GM12878 (cell line): ENCODE measurements around the gene GPBP1. TPM values are rescaled to one million over a fixed set of nuclear protein-coding genes. Genes with fewer than 3 reads are reported as not detected.

Source experiments
- BCL11A ChIP-seq: IDR thresholded peaks from 2 replicates; pipeline ENCODE4 v1.6.1; 2011; ENCODE audit warnings: low read depth, low read length
- BCL3 ChIP-seq: IDR thresholded peaks from 2 replicates; pipeline ENCODE4 v1.6.1; 2011; ENCODE audit warnings: borderline replicate concordance, low read depth, mild to moderate bottlenecking, moderate library complexity, low read length; ENCODE audit not compliant: insufficient read depth, poor library complexity, severe bottlenecking
- BRCA1 ChIP-seq: IDR thresholded peaks from 2 replicates; pipeline ENCODE4 v1.6.1; 2011; ENCODE audit warnings: low read depth, low read length, improper control_type of control experiment
- CEBPB ChIP-seq, 2 experiments: fragments of 150-350 bp in 1 of 2; IDR thresholded peaks; 2 replicates each; pipeline ENCODE4 v1.6.1; 2012 to 2014; ENCODE audit warnings: low read depth in 2 of 2, low read length in 2 of 2, borderline replicate concordance in 1 of 2, inconsistent platforms in 1 of 2
- CHD4 ChIP-seq: fragments of 200-600 bp; sonication (generic); IDR thresholded peaks from 2 replicates; pipeline ENCODE4 v1.6.1; 2016; ENCODE audit warnings: mild to moderate bottlenecking
- EZH2 ChIP-seq: IDR thresholded peaks from 2 replicates; pipeline ENCODE4 v1.6.1; 2012; ENCODE audit warnings: low read depth, mild to moderate bottlenecking, control low read depth, inconsistent platforms, low read length, borderline replicate concordance; ENCODE audit not compliant: control insufficient read depth
- IRF4 ChIP-seq: IDR thresholded peaks from 2 replicates; pipeline ENCODE4 v1.6.1; 2011; ENCODE audit warnings: low read depth, low read length
- KLF5 ChIP-seq: fragments of 450-650 bp; IDR thresholded peaks from 2 replicates; pipeline ENCODE4 v1.6.1; 2014; ENCODE audit warnings: mild to moderate bottlenecking; ENCODE audit not compliant: partially characterized antibody
- MTA3 ChIP-seq: IDR thresholded peaks from 2 replicates; pipeline ENCODE4 v1.6.1; 2012; ENCODE audit warnings: low read length, inconsistent platforms, borderline replicate concordance
- SIX5 ChIP-seq: IDR thresholded peaks from 2 replicates; pipeline ENCODE4 v1.6.1; 2011; ENCODE audit warnings: mild to moderate bottlenecking, low read depth, low read length, moderate library complexity; ENCODE audit not compliant: severe bottlenecking
- SREBF1 ChIP-seq: IDR thresholded peaks from 2 replicates; pipeline ENCODE4 v1.6.1; 2012; ENCODE audit warnings: mild to moderate bottlenecking, low read length
- polyA plus RNA-seq, 11 experiments: library from polyadenylated mRNA; depleted of rRNA in 4 of 11; unstranded in 6 of 11; stranded (reverse) in 5 of 11; fragments of >200 nt; fragmentation: Nextera tagmentation in 4 of 11; fragmentation: Illumina TruSeq in 1 of 11; extraction: Ambion mirVana in 4 of 11; extraction: Trizol in 1 of 11; gene quantifications; 1 replicate in 1 of 11; 2 replicates in 10 of 11; pipeline versions ENCODE4 v1.2.1 to v1.2.3, GENCODE V29; 2011 to 2016; ENCODE audit warnings: inconsistent platforms in 2 of 11, missing spikeins in 2 of 11, low read depth in 1 of 11
- total RNA-seq, 4 experiments: library from RNA; depleted of rRNA in 3 of 4; stranded (reverse); fragments of >200 nt in 3 of 4; fragmentation: Illumina TruSeq in 1 of 4; extraction: Trizol in 1 of 4; gene quantifications; 2 replicates each; pipeline versions ENCODE4 v1.2.1 to v1.2.3, GENCODE V29; 2013 to 2021
- TF ChIP-seq, protein P1 (sequence below): IDR thresholded peaks from 2 replicates; pipeline ENCODE4 v1.6.1; 2012; ENCODE audit warnings: mild to moderate bottlenecking, low read depth, low read length
- TF ChIP-seq, protein P2 (sequence below): IDR thresholded peaks from 2 replicates; pipeline ENCODE4 v1.6.1; 2012; ENCODE audit warnings: improper control_type of control experiment, low read depth, low read length; ENCODE audit not compliant: insufficient replicate concordance
- TF ChIP-seq, protein P3 (sequence below): fragments of 450-650 bp; IDR thresholded peaks from 2 replicates; pipeline ENCODE4 v1.6.1; 2017; ENCODE audit warnings: mild to moderate bottlenecking, moderate library complexity

GPBP1 gene
- total and polyA plus RNA-seq, 10 of the 15 experiments (the other 5 are each of a cell fraction or from before 2014, with no cell fraction given), result 27.0 to 96.2 (median 55.4) TPM

DNA sequence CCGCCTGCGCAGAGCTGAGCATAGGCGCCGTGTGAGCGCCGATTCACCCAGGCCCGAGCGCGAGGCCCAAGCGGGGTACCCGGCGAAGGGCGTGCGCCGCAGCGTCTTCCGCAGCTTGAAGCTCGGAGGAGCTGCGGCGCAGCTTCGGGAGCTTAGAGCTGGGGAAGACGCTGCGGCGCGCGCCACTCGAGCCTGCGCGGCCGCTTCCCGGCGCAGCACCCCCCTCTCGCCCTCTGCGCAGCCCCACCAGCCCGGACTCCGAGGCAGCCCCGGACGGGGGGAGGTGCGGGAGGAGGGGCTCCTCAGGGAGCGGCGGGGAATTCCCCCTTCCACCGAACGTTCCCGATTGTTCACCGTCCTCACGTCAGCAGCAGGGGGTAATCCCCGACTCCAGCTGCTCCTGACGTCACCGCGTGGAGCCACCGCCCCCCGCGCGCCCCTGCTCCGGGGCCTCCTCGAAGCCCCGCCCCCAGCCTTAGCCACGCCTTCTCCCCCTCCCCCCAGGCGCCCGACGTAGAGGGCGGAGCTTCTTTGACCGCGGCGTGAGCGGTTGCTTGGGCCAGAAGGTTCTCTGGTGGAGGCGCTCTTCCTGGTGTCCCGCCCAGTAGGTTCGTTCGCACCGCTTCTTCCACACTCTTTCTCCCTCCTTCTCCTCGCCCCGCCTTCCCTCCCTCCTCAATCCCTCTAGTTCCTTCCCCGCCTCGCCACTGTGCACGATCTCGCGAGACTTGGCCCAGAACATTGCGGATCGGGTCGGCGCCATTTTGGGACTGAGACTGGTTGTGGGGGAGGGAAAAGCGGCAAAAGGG lies at the start of gene GPBP1 (continued):
- no peak for TF ChIP-seq SIX5
- TF ChIP-seq, protein P1, sequence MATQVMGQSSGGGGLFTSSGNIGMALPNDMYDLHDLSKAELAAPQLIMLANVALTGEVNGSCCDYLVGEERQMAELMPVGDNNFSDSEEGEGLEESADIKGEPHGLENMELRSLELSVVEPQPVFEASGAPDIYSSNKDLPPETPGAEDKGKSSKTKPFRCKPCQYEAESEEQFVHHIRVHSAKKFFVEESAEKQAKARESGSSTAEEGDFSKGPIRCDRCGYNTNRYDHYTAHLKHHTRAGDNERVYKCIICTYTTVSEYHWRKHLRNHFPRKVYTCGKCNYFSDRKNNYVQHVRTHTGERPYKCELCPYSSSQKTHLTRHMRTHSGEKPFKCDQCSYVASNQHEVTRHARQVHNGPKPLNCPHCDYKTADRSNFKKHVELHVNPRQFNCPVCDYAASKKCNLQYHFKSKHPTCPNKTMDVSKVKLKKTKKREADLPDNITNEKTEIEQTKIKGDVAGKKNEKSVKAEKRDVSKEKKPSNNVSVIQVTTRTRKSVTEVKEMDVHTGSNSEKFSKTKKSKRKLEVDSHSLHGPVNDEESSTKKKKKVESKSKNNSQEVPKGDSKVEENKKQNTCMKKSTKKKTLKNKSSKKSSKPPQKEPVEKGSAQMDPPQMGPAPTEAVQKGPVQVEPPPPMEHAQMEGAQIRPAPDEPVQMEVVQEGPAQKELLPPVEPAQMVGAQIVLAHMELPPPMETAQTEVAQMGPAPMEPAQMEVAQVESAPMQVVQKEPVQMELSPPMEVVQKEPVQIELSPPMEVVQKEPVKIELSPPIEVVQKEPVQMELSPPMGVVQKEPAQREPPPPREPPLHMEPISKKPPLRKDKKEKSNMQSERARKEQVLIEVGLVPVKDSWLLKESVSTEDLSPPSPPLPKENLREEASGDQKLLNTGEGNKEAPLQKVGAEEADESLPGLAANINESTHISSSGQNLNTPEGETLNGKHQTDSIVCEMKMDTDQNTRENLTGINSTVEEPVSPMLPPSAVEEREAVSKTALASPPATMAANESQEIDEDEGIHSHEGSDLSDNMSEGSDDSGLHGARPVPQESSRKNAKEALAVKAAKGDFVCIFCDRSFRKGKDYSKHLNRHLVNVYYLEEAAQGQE, result no peak
- TF ChIP-seq KLF5, result peak; percentile 57
- no peak for TF ChIP-seq EZH2
- peak; percentile 93 for TF ChIP-seq BRCA1
- peak; percentile 87 for TF ChIP-seq BCL3
- TF ChIP-seq, protein P2, sequence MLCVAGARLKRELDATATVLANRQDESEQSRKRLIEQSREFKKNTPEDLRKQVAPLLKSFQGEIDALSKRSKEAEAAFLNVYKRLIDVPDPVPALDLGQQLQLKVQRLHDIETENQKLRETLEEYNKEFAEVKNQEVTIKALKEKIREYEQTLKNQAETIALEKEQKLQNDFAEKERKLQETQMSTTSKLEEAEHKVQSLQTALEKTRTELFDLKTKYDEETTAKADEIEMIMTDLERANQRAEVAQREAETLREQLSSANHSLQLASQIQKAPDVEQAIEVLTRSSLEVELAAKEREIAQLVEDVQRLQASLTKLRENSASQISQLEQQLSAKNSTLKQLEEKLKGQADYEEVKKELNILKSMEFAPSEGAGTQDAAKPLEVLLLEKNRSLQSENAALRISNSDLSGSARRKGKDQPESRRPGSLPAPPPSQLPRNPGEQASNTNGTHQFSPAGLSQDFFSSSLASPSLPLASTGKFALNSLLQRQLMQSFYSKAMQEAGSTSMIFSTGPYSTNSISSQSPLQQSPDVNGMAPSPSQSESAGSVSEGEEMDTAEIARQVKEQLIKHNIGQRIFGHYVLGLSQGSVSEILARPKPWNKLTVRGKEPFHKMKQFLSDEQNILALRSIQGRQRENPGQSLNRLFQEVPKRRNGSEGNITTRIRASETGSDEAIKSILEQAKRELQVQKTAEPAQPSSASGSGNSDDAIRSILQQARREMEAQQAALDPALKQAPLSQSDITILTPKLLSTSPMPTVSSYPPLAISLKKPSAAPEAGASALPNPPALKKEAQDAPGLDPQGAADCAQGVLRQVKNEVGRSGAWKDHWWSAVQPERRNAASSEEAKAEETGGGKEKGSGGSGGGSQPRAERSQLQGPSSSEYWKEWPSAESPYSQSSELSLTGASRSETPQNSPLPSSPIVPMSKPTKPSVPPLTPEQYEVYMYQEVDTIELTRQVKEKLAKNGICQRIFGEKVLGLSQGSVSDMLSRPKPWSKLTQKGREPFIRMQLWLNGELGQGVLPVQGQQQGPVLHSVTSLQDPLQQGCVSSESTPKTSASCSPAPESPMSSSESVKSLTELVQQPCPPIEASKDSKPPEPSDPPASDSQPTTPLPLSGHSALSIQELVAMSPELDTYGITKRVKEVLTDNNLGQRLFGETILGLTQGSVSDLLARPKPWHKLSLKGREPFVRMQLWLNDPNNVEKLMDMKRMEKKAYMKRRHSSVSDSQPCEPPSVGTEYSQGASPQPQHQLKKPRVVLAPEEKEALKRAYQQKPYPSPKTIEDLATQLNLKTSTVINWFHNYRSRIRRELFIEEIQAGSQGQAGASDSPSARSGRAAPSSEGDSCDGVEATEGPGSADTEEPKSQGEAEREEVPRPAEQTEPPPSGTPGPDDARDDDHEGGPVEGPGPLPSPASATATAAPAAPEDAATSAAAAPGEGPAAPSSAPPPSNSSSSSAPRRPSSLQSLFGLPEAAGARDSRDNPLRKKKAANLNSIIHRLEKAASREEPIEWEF, result no peak
- peak; percentile 49 for TF ChIP-seq BCL11A
- no peak for TF ChIP-seq MTA3
- TF ChIP-seq, protein P3, sequence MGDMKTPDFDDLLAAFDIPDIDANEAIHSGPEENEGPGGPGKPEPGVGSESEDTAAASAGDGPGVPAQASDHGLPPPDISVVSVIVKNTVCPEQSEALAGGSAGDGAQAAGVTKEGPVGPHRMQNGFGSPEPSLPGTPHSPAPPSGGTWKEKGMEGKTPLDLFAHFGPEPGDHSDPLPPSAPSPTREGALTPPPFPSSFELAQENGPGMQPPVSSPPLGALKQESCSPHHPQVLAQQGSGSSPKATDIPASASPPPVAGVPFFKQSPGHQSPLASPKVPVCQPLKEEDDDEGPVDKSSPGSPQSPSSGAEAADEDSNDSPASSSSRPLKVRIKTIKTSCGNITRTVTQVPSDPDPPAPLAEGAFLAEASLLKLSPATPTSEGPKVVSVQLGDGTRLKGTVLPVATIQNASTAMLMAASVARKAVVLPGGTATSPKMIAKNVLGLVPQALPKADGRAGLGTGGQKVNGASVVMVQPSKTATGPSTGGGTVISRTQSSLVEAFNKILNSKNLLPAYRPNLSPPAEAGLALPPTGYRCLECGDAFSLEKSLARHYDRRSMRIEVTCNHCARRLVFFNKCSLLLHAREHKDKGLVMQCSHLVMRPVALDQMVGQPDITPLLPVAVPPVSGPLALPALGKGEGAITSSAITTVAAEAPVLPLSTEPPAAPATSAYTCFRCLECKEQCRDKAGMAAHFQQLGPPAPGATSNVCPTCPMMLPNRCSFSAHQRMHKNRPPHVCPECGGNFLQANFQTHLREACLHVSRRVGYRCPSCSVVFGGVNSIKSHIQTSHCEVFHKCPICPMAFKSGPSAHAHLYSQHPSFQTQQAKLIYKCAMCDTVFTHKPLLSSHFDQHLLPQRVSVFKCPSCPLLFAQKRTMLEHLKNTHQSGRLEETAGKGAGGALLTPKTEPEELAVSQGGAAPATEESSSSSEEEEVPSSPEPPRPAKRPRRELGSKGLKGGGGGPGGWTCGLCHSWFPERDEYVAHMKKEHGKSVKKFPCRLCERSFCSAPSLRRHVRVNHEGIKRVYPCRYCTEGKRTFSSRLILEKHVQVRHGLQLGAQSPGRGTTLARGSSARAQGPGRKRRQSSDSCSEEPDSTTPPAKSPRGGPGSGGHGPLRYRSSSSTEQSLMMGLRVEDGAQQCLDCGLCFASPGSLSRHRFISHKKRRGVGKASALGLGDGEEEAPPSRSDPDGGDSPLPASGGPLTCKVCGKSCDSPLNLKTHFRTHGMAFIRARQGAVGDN, result peak; percentile 89
- no peak for TF ChIP-seq IRF4
- no peak for TF ChIP-seq CEBPB (IDR thresholded peaks at IDR 0.05; ENCODE audit: borderline replicate concordance in 1 of 2, low read depth in 2 of 2, low read length in 2 of 2)
- 0 out of 2 replicates have a peak, but pooled peaks have one; percentile 5 for TF ChIP-seq SREBF1
- TF ChIP-seq CHD4, result no peak
